HuH-7.5 (cell line): ENCODE data around the gene ROGDI.

Experiments
- DNase-seq: peaks from one replicate; pipeline ENCODE4 v3.0.0; 2011; ENCODE audit warnings: low spot score

ROGDI gene

DNA sequence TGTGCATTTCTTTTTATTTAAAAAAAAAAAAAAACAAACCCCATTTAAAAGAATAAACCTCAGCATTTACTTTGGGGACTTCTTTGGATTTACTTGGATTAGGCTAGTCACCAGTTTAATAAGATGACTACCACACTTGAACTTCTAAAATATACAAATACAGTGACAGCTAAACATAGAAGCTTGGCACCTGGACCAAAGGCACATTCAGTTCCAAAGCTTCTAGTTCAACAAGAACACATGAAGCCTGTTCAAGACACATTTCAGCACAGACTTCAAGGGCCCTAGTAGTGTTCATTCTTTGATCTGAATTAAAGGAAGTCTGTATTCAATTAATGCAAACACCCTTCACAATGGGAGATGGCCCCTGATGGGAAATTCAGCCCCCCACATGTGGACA, 11.6 kb upstream of the ROGDI start:
- no peak for DNase-seq

DNA sequence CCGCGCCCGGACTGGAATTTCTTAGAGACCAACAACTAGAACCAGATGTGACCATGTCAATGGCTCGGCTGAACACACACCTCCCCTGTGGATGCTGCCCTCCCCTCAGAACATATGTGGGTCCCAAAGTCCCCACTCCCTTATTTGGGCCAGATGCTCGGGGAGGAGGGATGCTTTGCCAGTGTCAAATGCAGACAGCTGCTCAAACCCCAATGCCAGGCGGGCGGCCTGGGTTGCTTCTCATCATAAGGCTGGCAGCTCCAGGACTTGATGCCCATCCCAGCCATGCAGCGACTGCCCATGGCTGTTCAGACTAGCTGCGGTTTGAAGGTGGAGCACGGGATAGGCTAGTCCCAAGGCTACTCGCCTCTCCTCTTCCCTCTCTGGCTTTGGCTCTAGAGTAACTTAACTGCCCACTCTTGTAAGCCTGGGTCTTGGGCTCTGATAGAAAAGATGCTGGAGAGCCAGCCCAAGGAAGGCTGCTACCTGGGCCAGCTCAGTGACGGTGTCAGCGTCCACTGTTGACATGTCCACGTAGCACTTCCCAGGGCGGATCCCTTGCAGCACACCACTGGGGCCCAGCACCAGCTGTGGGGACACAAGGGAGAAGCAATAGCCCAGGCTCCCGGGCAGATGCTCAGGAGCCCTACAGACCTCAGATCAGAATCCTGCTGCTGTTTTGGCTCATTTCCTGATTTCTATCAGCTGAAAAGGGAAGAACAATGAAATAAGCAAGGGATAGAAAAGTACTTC, 11.0 kb upstream of the ROGDI start:
- DNase-seq: no peak

DNA sequence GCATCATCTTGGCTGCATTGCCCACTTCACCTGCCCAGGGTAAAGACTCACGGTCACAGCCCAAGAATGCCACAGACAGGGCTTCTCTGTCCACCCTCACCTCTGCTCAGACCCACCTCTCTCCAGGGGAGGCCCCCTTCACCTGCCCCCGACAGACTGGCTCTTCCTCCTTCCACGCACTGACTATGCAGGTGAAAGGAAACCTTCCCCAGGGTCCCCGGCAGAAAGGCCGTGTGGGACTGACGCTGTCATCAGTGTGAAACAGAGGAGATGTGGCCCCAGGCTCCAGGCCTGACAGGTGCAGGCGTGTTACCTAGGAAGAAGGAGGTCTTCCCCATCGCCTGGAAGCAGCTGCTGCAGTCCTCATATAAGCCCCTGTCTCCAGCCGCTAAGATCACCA, 9.3 kb upstream of the ROGDI start:
- DNase-seq: no peak

DNA sequence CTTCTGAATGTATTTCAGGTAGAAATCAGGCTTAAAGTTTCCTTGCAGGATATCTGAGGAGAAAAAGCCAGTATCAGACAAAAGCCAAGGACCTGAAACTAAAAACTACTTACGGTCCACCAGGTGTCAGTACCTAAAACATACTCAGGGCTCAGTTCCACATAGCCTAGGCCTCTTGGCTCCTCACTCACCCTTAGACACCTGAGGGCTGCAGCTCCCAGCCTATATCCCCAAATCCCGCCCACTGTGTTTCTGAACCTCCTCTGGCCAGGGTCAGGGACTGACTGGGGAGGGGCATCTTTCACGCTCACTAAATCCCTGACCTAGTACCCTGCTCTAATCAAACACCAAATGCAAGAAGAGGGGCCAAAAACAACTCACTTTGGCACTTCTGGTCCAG, 8.8 kb upstream of the ROGDI start:
- no peak for DNase-seq

DNA sequence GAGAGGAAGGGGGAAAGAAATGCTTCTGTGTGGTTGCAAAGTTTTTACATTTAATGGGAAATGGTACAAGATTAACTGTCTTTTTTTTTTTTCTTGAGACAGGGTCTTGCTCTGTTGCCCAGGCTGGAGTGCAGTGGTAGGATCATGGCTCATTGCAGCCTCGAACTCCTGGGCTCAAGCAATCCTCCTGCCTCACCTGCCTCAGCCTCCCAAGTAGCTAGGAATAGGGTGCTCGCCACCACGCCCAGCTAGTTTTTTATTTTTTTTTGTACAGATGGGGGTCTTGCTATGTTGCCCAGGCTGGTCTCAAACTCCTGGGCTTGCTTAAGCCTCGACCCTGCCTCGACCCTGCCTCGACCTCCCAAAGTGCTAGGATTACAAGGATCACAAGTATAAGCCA, 3.8 kb upstream of the ROGDI start:
- DNase-seq: no peak

DNA sequence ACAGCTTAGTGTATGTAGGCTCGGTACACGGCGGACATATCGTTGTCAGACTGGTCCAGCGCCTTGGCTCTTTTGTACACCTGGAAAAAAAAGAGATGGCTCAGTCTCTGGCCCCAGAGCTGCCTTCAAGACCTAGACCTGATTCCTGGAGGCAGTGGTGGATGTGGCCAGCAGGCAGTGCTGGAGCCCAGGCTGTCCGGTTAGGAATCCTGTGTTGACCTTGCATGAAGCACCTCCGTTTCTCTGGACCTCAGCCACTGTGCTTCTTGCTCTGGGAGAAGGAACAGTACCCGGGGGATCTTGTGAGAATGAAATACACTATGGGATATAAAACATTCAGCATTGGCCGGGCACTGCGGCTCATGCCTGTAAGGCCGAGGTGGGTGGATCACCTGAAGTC, 2.8 kb upstream of the ROGDI start:
- DNase-seq: no peak

DNA sequence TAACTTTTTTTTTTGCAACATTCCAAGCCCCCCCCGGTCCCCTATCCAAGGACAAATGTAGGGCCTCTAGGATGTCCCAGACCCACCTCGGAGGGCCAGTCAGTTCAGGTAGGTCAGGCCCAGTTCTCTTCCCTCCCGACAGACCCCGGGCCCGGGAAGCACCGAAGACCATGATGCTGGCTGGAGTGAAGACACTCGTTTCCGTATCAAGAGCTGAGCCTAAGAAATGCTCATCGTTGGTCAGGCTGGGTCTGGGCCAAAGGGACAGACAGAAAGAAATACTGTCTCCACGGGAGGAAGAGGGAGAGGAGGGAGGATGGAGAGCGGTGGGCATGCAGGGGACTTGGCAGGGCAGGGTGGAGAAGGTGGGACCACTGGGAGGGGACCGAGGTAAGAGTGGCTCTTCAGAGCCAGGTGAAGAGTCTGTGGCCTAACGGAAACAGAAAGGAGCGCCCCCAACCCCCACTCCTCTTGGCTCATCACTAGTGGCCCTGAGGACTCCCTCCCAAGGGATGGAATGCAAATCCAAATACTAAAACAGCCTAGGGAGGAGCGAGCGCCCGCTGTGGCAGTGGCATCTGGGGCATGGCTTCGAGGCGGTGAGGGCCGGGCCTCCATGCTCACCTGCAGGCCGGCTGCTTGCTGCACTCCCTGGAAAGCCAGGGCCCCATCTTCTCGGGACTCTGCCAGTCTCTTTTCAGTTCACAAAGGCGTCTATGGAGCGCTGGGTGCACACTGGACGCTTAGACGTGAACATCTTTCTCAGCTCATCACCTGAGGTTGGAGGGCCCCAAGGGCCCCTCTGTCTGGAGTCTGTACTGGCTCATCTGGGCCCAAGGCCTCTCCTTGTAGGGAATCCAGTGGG, 1.7 kb upstream of the ROGDI start:
- no peak for DNase-seq

DNA sequence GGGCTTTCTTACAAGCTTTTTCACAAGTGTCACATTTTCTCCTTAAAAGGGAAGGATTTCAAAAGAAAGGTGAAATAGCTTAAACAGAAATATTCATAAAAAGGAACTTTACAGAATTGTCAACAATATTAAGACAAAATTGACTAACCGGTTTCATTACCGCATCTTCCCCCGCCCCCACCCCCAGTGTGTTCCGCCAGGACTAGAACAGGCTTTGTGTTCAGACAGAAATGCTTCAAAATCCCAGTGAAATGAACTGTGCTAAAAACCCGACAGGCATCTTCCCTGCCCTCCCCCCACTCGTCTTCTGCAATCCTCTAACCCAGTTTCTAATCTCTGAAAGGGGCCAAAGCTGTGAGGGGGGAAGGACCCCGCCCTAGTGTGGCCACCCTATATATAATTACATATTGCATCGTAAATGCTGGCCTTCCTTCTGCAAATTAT, 990 bp upstream of the ROGDI start:
- no peak for DNase-seq

DNA sequence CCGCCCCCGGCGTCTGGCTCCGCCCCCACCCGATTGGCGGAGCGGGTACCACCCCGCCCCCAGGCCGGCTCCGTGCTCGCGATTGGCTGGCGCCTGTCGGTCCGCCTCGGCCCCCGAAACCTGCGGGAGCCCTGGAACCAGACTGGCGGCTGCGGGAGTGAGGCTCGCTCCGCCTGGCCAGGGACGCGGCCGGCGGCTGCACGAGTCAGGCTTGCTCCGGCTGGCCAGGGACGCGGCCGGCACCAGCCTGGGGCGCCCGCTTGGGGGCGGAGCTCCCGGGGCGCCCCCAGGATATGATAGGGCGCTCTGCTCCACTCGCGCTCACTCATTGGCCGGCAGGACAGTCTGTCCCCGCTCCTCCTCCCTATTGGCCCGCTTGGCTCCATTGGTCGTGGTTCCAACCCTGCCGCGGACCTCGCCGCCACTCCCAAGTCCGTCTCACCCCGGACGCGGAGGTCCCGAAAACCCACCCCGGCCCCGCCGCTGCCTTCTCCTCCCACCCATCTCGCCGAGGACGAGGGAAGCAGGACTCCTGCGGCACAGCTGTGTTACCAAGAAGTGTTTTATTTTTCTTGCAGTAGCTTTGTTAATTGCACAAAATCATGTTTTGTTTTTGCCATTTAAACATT, 340 bp upstream of the ROGDI start:
- DNase-seq: peak; percentile 94

DNA sequence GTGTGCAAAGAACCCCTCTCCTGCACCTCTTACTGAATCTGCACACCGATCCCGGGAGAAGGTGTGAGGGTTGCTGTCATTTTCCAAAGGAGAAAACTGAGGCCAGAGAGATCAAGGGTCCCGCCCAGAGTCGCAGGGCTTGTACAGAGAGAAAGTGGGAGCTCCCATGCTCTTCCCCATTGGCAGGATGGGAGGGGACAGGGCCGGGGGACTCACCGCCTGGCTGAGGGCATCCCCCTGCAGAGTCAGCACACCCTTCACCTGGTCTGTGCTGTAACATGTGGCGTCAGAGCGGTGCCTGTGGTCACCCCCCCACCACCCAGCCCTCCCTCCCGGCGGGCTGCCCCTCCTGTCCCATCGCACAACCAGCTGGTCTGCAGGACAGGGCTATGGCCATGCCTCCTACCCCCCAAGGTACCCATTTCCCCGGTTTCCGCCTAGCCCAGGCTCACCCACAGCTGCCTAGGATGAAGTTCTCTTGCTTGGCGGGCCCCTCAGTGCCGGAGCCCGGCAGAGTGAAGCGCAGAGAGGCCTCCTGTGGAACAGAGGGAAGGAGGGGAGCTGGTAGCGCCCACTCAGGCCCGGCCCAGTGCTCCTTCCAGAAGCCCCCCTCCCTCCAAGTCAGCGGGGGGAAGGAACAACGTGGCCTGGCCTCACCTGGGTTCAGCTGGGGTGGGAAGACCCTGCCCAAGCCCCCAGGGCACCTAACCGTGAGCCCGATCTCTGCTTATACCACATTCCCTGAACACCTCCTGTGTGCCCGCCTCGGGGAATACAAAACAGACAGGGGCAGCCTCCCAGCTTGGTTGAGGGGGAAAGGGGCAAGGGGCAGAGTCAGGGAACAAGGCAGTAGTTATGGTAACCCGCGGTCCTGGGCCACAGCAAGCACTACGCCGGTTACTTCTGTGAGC, 1.1 kb downstream of the ROGDI start:
- no peak for DNase-seq

DNA sequence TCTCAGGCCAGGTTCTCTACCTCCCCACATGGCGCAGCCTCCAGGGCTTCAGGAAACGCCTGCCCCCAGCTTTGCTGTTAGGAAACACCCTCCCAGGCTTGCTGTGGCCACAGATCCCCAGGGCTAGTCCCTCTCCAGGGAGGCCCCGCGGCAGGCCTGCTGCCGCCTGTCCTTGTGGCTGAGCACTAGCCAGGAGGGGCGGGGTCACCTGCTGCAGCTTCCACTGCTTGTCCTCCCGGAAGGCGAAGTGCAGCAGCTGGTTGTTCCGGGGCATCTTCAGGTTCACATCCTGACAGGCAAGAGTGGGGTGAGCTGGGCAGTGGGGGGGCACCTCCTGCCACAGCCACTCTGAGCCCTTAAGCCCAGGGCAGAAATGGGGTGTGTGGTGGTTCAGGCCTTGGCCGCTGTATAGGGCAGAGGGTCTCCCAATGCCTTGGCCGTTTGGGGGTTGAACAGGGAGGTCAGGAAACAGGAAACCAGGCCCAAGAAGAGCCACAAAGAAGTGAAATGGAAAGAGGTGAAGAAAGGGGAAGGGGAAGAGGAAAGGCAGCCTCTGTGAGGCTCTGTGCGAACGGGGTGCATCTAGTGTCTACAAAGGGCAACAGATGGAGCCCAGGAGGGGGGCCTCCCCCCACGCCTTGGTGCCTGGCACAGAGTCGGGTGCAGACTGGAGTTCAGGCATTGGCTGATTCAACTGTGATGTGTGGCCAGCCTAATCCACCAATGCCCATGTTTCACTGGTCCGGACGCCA, 2.0 kb downstream of the ROGDI start:
- no peak for DNase-seq

DNA sequence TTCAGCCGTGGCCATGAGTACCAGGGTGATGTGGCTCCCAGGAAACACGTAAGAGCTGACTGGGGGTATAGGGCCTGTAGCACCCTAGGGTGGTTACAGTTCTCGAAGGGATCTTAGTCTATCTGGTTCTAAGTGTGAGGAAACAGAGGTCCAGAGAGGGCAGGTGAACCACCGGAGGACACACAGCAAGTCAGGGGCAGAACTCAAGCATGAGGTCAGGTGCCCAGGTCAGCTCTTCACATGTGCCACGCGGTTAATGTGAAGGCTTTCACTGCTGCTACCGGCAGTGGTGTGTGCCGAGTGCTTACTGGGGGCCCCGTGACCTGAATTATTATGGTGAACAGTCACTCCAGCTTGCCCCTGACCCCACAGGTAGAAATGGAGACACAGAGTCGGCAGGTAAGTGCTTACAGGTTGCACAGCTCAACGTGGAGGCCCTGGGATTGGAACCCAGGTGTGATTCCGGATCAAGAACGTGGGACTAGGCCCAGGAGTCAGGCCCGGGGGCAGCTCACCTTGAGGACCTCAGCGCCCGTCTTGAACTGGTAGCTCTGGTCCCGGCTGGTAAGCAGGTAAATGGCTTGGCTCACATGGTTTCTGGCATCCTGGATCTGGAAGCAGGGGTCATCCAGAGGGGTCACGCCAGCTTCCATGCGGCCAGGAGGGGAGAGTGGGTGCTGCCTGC, 3.1 kb downstream of the ROGDI start:
- no peak for DNase-seq

DNA sequence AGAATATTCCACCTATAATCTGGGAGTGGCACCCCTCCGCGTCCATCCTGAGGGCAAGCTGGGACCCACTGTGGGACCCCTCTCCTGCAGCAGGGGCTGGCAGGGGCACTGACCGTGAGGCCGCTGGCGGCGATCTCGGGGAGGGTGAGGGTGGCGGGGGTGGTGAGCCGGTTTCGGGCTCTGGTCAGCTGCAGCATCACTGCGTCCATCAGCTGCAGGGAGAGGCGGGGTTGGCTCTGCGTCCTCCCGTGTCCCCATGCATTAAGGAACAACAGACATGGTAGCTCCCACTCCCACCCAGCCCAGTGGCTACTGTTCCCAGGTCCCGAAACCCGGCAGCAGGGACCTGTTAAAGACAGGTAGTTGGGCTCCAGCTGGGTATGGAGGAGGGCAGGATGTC, 4.0 kb downstream of the ROGDI start:
- DNase-seq: no peak

DNA sequence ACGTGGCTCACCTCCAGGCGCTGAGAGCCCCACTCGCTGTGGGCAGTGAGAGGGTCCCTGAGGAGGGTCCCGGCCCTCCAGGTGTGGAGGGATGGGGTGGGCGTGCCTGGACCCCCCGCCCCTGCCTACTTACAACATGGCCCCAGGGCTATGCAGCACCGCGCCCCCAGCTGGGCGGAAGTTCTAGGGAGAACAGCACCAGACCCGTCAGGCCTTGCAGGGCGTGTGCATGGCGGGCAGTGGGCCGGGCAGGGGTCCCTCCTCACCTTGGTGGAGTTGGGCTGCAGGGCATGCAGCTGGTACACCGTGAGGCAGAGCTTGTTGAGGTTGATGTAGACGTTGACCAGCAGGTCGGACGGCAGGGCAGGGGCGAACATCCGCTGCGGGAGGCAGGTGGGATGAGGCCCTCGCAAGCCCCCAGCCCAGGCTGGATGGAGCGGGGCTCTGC, 4.6 kb downstream of the ROGDI start:
- no peak for DNase-seq

DNA sequence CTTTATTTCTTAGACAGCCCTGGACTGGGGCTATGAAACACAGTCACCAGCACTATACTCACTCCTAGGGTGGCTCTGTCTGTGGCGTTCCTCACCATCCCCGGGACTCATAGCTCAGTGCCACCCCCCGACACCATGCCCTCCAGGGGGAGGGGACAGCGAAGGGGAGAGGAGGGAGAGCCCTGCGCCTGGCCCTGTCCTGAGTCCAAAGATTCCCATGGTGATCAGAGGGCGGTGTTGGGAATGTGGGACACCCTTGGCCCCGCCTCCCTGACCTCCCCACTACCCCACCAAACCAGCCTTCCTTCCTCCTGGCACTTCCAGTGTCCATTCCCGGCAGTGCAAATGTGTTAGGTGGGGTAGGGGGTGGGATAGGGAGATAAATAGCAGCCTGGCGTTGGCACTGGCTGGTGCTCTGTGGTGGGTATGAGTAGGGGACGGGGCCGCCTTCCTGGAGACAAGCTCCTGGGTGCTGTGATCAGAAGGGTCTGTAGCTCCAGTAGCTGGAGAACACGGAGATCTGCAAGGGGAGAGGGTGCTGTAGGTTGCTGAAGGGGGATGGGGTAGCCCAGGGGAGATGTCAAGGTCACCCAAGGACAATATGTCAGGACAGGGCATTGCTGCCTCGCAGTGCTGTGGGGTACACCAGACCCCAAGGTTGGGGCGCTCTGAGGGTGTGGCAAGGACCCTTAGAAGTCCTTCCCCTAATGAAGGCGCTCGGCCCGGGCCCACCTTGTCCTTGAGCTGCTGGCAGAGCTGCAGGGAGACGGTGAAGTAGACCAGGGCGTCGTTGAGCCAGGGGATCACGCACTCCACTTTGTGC, 5.2 kb downstream of the ROGDI start:
- DNase-seq: no peak

DNA sequence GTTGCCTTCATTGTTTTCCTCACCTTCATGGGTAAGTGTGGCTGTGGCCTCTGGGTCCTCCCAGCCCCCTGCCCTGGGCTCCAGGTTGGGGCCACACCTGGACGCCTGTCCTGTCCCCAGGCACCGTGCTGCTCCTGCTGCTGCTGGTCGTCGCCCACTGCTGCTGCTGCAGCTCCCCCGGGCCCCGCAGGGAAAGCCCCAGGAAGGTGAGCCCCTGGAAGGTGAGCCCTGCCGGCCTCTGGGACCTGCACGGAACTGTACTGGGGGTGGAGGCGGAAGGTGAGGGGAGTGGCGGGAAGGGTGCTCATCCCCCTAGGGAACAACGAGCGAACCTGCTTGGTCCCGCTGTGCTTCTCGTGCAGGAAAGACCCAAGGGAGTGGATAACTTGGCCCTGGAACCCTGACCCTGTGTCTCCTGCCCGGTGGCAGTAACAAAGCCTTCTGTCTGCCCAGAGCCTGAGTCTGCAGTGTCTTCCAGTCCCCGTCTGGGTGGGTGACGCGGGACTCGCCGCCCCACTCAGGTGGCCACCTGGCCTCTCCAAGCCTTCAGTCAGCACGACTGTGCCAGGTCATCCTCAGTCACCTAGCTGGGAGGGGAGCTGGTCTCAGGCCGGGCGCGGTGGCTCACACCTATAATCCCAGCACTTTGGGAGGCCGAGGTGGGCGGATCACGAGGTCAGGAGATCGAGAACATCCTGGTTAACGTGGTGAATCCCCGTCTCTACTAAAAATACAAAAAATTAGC, 6.4 kb downstream of the ROGDI start:
- DNase-seq: no peak

DNA sequence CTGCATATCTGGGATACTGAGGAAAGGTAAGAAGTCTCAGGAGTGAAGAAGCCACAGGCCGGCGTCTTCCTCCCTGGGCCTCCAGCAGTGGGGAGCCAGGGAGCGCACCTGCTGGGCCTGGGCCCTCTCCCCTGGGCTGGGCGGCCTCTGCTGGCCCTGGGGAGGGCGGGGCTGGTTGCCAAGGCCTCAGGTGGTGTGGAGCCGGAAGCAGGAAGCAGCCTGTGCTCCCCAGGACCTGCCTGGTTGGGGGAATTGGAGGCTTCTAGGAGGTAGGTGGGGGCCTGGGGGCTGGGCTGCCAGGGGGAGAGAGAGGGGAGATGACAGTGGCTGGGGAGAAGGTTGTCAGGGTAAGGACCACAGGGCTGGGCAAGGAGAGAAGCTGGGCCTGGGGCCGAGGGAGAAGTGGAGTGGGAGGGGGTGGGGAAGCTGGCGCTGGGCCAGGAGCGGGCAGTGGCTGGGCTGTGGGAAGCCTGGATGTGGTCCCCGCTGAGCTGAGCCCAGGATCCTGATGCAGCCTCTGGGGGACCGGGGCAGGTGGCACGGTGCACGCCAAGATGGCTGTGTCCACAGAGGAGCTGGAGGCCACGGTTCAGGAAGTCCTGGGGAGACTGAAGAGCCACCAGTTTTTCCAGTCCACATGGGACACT, 7.1 kb downstream of the ROGDI start, which contains the start of gene SMIM22:
Gene SMIM22 (plus strand): TSS at position 189 of the 647 bp plus-strand sequence. CDS start 366 bp downstream, at position 555.
- DNase-seq: no peak

DNA sequence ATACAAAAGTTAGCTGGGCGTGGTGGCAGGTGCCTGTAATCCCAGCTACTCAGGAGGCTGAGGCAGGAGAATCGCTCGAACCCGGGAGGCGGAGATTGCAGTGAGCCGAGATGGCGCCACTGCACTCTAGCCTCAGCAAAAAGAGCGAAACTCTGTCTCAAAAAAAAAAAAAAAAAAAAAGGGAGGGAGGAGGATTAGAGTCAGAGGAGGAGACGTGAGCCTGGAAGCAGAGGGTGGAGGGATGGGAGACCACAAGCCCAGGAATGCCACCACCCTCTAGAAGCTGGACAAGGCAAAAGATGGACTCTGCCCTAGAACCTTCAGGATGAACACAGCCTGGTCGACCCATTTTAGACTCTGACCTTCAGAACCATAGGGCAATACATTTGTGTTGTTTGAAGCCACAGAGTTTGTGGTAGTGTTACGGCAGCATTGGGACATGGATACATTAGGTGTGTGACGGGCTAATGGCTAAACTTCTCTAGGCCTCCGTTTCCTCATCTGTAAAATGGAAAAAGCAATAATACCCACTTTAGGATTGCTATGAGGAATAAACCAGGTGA, 9.4 kb downstream of the ROGDI start:
- no peak for DNase-seq
